ENCODE data around the gene RESP18.
"Not testable (repeated sequence)": the region's sequence is repeated elsewhere in the genome, so short reads cannot be mapped to it uniquely, and the experiment has no call there.

RESP18 gene

DNA sequence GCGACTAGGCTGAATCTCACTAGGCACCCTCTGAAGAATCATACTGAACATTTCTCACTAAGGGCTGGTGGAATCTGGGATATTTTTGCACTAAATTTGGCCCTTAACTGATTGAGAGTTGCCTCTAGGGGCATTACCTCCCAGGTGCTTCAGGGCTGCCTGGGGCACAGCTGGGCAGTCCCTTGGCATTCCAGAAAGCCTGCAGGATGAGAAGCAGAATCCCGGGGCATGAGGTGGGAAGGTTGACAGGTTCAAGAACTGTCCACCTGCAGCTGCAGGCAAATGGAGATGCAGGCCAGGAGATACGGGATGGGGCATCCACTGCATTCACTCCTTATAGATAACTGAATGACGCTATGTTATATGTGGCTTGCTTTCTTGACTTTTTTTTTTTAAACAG lies 7.4 kb downstream of the RESP18 start:
- no peak for DNase-seq

DNA sequence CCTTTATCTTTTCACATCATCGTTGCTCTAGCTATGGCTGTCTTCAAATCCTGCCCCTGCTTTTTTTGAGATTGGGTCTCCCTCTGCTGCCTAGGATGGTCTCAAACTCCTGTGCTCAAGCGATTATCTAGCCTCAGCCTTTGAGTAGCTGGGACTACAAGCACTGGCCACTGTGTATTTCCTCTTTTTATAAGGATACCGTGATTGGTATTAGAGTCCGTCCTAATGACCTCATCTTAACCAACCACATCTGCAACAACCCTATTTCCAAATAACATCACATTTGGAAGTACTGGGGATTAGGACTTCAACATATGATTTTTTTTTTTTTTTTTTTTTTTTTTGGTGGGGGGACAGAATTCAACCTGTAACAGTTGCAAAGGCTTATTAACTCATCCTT lies 9.1 kb downstream of the RESP18 start:
- DNase-seq, result no peak

DNA sequence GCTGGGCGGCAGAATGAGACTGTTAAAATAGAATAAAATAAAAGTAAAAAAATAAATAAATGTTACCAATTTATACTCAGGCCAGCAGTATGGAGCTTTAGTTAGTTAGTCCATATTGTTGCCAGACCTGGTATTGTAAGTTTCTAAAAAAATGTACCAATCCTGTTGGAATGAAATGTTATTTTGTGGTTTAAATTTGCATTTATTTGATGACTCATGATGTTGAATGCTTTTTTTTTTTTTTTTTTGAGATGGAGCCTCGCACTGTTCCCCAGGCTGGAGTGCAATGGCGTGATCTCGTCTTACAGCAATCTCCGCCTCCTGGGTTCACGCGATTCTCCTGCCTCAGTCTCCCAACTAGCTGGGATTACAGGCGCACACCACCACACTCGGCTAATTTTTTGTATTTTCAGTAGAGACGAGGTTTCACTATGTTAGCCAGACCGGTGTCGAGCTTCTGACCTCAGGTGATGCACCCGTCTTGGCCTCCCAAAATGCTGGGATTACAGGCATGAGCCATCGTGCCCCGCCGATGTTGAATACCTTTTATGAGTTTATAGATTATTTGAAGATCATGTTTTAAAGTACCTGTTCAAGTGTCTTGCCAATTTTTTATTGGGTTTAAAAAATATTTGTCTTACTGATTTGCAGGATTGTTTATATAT lies 17.6 kb downstream of the RESP18 start:
- no peak for DNase-seq

DNA sequence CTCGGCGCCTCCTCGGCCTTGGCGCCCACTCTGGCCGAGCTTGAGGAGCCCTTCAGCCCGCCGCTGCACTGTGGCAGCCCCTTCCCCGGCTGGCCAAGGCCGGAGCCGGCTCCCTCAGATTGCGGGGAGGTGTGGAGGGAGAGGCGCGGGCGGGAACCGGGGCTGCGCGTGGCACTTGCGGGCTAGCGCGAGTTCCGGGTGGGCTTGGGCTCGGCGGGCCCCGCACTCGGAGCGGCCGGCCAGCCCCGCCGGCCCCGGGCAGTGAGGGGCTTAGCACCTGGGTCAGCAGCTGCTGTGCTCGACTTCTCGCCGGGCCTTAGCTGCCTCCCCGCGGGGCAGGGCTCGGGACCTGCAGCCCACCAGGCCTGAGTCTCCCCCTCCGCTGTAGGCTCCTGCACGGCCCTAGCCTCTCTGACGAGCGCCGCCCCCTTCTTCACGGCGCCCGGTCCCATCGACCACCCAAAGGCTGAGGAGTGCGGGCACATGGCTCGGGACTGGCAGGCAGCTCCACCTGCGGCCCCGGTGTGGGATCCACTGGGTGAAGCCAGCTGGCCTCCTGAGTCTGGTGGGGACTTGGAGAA lies 19.8 kb downstream of the RESP18 start:
- DNase-seq, result not testable (repeated sequence)

DNA sequence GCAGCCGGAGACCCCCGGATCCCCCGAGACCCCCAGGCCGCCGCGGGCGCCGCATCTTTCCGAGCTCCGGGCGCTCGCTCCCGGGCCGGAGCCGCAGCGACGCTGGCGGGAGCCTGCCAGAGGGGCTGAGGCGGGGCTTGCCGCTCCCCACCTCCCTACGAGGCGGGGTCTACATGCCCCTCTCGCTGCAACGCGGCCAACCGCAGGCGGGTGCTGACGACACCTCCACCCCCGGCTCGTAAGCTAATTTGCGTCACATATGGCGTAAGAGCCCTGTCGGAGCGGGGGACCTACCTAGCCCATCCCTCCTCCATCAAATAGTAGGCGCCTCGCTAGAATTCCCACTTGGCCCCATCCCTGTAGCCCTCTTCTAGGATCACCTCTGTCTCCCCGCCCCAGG lies 23.3 kb downstream of the RESP18 start, which contains the start of gene PTPRN:
Gene PTPRN, minus strand, starts transcription at position 124 of the 400 bp plus-strand sequence. Its CDS starts 69 bp downstream, at position 55.
- peak; percentile 86 for DNase-seq

DNA sequence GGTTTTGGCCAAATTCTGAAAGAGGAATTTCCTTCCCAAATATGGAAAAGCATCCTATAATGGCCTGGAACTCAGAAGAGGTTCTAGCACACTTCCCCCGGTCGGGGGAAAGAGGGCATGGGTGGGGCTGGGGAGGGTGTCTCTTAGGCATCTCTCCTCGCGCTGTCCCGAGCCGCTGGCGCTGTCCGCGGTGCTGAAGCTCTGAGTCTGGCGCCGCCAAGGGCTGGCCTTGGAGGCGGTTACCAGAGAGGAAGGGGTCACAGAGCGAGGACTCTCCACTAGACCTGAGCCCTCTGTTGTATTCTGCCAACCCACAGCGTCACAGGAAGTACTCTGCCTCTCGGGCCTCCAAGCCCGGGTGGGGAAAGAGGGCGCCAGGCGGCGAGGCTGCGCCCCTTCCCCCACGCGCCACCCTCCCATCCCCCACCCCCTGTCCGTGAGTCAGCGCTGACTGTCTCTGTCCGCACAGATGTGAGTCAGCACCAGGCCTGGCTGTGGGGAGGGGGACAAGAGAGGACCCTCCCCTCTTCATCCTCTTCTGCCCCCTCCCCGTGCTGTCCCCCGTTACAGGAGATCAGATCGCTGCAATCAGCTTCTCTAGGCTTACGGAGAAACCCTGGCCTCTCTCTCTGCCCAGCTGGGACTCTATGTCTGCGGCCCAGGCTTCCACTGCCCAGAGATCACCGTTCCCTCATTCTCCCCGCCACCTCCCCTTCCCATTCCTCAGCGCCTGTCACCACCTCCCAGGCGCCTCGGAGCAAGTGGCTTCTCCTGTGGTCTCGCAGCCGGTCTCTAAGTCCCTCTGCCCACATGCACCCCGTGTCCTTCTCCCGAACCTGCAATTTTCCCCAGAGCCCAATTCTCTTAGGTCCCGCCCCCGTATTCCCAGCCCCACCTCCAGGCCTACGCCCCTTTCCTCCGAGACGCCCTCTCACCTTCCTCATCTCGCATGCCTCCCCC lies 24.1 kb downstream of the RESP18 start:
- peak; percentile 80 for DNase-seq

DNA sequence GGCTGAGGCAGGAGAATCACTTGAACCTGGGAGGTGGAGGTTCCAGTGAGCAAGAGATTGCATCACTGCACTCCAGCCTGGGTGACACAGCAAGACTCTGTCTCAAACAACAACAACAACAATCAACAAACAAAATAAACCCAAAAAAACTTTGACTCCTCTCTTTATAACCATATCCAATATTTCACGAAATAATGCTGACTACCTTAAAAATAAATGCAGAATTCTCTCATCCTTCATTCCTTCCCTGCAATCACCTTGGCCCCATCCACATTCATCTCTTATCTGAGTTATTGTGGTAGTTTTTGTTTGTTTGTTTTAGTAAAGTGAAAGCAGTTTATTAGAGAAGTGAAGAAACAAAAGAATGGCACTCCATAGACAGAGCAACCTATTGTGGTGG lies 26.5 kb downstream of the RESP18 start:
- no peak for DNase-seq

DNA sequence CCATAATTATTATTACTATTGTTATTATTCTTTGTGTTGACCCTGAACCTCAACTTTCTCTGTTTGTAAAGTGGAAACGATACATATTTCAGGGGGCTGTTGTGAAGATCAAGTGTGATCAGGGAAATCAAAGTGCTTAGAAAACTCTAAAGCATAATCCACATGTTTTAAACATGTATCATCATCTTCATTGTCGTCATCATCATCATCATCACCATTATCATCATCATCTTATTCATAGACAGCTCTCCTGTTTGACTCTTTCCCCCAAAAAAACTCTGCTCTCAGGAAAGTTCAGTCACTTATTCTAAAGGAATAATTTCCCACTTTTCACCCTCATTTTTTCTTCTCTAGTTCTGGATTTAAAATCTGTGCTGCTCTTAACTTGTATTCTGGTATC lies 28.3 kb downstream of the RESP18 start:
- DNase-seq, result no peak

DNA sequence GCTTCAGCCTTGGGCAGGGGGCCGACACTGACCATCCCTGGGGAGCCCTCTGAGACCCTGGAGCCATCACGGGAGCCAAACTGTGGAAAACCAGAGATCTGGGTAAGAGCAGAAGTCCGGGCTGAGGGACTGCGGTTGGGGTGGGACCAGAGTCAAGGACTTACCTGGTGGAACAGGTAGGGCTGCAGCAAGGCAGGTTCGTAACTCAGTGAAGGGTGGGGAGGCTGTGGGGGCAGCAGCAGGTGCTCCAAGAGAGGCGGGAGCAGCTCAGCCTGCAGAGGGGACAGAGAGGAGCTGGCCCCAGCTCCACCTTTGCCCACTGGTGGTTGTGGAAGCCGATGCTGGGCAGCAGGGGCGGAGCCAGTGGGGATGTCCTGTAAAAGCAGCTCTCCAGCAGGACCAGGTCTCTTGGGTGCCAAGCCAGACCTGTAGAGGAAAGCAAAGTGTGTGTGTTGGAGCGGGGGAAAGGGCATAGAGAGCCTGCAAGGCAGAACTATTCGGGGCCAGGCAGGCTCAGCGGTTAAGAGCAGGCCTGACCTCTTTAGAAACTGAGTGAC lies 30.1 kb downstream of the RESP18 start:
- DNase-seq, result no peak

DNA sequence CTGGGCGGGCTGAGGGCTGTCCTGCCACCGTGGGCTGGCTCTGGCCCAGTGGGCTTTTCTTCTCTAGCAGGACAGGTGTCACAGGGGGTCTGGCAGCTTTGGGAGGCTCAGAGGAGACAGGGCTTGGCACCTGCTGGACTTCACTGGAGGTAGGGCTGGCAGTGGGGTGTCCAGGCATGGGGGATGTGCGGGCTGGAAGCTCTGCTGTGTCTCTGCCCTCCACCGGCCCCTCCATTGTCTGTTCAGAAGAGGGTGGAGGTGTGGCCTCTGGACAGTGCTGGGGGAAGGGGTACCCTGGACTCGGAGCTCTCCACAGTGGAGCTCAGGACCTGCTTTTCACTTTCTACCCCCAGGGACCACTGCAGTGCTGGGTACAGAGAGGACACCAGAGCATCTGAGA lies 32.5 kb downstream of the RESP18 start:
- DNase-seq, result no peak

DNA sequence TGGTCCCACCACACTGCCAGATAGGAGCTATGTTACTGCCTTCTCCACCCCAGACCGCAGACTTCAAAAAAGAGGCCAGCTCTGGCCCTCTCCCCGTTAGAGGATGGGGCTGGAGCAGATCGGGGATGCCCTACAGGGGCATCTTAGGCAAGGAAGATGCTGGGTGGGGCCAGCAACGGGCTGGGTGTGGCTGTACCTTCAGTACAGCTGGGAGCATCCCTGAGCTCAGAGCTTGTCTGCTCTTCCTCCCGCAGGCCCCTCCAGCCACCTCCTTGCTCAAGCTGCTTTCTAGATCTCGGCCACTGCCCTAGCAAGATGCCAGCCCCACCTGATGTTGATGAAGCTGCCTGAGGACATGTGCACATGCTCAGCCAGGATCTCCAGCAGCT lies 33.2 kb downstream of the RESP18 start:
- no peak for DNase-seq

DNA sequence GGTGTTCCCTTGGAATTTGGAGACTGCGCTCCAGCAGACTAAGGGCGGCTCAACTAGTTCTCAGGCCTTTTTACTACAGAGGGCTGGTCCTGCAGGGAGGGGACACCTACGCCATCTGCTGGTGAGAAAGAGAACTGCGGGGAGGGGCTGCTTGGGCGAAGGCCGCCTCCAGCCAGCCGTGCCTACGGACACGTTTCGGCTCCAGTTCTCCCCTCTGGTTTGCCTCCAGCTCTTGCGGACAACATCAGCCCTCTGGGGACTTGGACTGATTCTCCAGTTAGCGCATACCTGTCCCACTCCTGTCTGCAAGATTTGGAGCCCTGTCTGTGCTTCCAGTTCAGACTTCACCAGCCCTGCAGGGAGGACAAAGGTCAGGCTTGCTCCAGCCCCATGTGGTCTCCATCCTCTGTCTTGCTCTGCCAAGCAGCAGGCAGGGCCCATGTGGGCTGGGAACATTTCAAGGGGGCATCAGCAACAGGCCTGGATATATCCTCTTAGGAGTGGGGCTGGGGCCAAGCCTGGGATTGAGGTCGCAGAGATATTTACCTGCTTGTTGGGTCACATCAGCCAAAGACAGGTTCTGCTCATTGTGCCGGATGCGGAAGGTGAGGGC lies 33.7 kb downstream of the RESP18 start:
- DNase-seq, result peak; percentile 74

DNA sequence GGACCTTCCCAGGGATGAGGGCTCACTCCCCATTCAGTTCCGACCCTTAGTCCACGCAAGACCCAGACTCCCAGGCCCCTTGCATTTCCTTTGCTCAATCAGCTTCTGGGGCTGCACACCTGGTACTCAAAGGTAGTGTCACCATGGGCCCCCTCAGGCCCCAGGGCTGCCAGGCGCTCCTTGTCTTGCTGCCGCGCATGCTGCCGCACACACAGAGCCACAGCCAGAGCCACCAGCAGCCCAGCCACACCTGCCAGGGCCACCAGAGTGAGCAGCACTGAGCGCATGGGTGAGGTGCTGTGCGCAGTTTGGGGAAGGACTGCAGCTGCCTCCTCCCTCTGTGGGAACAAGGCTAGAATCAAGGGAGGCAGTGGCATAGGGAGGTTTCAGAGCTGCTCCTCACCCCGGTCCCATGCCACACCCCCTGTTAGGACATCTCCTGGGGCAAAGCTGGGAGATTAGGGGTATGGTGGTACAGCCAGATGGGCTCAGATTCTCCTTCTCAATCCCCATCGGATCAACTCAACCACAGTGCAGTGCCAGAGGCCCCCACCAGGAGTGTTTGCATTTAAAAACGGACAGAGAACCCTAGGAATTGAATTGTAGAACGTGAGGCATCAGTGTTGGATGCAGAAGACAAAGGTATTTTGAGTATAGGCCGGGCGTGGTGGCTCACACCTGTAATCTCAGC lies 34.6 kb downstream of the RESP18 start:
- no peak for DNase-seq

DNA sequence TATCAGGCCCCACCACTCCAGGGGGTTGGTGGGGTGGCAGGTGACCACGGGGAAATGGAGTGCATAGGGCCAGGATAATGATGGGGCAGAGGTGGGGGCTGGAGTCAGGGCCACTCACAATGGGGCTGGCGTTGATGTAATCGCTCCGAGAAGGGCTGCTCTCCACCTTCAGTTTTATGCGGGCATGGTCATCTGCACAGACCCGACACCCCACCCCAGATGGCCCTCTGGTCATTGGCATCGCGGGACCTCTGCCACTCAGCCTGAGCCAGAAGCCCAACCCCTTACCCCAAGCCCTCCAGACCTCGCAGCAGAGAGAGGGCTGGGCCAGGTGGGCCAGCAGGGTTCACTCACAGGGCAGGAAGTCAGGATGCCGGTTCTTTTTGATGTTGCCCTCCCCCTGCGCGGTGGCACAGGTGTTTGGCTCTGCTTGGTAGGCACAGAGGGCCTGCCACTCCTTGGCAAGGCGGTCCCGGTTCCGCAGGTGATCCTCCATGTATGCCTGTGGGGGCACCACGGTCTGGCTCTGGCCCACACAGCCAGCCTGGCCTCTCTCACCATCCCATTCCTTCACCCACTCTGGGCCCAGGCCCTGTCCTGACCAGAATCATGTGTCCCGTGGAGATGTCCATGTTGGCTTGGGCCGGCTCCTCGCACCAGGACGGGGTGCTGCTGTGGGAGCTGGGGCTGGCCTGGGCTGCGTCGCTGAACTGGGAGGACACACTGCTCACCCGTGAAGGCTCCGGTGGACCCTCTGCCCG lies 35.7 kb downstream of the RESP18 start:
- no peak for DNase-seq

DNA sequence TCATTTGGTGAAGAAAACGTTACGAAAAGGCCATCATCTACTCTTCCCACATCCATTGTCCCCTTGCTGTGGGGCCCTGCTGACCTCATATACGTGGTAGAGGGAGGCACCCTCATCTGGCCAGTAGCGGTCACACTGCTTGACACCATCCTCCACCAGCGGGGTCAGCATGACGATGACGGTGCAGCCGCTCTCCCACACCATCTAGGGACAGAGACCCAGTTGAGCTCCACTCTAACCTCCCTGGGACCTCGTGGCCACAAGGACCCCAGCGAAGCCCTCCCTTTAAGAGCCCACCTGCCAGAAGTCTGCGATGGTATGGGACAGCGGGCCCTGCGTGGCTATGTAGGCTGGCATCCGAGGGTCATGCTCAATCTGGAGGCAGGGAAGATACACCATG lies 36.4 kb downstream of the RESP18 start:
- no peak for DNase-seq

DNA sequence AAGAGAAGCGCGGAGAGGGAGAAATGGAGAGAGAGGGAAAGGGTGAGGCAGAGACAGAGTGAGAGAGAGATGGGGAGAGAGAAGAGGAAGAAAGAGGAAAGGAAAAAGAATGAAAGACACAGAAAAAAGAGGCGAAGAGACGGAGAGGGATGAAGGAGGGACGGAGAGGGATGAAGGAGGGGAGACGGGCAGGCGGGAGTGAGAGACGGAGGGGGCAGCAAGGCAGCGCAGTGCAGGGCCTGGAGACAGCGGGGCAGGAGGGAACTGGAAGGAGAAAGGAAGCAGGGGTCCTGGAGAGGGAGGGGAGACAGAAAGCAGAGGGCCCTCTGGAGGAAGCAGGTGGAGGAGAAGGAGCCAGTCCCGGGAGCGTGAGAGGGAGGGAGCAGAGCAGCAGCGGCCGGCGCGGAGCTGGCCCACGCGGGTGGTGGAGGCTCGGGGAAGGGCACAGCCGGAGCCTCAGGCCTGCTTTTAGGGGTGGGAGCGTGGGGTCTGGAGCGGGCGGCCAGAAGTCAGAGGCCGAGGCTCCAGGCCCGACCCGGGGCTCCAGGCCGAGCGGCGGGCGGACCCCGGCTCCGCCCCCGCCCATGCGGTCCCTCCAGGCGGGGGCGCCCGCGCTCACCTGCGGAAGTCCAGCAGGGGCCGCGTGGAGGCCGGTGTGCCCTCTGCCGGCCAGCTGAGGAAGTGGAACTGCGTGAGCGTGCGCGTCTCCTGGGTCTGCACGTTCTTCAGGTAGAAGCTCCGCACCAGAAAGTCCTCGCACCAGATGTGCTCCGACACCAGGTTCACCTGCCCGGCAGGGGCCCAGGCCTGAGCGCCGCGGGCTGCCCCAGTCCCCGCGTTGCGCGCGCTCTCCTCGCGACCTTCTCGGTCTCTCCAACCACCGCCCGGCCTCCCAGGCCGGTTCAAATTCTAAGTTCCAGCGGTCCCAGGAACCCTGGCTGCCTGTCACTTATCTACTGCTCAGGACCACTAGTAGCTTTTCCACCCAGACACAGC lies 37.9 kb downstream of the RESP18 start:
- peak; percentile 91 for DNase-seq

DNA sequence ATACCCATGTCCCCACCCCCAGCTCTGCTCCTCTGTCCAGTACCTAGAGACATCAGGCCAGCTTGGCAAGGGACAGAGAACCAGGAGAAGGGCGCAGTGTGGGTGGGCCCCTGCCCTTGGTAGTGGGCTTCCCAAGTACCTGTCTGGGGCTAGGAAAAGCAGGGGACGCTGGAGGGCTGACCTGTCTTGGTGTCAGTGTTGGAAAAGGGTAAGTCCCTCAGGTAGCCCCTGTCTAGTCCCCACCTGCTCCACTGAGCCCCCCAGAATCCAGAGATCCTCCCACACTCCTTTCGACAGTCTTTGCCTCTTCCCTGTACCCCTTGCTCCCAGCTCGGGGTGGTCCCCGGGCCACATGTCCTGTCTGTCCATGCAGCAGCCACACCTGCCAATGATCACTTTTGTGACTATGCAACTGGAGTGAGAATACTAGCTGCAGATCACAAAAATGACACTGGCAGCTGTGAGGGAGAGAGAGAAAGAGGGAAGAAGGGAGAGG lies 38.8 kb downstream of the RESP18 start:
- no peak for DNase-seq

DNA sequence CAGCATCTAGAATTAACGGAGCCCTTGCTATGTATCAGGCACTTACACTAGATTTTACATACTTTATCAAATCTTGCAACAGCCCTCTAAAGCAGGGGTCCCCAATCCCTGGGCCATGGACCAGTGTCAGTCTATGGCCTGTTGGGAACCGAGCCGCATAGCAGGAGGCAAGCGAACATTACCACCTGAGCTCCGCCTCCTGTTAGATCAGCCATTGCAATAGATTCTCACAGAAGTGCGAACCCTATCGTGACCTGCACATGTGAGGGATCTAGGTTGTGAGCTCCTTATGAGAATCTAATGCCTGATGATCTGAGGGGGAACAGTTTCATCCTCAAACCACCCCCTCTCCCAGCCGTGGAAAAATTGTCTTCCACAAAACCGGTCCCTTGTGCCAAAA lies 39.9 kb downstream of the RESP18 start:
- DNase-seq, result no peak

DNA sequence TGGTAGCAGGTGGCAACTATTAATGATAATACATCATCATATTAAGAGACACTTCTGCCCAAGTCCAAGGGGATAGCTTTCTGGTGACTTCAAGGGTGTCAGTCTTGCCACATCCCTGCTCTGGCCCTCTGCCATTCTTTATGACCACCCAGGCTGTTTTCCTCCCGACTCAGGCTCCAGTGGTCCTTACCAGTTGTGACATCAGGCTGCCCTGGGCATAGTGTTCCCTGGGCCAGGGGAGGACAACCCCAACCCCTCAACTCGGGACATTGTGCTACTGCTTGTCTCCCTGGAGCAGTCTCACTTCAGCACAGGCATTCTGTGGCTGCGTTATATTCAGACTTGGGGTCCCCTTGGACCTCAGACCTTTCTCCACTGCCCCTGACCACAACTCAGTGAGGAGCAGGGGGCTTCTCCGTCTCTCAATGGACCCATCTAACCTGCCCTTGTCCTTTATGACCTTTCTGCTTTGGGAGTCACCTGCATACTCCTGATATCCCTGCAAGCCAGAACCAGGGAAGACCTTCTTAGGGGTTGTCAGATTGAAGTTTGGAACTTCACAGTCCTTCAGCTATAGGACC lies 40.5 kb downstream of the RESP18 start:
- no peak for DNase-seq

DNA sequence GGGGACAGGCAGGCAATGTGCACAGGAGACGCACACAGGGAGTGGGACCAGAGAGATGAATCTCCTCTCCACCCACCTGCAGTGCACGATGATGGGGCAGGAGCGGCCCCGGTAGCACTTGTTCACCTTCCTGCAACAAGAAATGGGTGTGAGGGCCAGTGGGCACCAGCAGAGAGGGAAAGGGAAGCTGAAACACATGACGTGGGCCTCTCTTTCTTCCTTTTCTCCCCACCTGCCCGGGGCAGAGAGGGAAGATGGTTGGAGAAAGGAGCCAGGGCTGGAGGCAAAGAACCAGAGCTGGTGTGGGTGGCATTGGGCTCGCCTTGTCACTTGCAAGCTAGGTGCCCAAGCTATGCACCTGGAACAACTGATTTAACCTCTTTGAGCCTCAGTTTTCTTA lies 41.1 kb downstream of the RESP18 start:
- no peak for DNase-seq

Data from DMS53 (cell line).